IPS DF 19.7 (cell line): Measurements from ENCODE around the gene ZSCAN5A.
"Not testable (repeated sequence)": the region's sequence is repeated elsewhere in the genome, so short reads cannot be mapped to it uniquely, and the experiment has no call there.

Experiments used
- DNase-seq: peaks from one replicate; pipeline ENCODE4 v3.0.0-alpha.2; 2013; ENCODE audit warnings: low read depth, low spot score

Gene ZSCAN5A

GRCh38 chr19:56314381-56315076 lies at the start of gene ZSCAN5A:
Gene ZSCAN5A (minus strand): TSS chr19:56314839. CDS start chr19:56225046, 89,793 bp downstream.
- no peak for DNase-seq

GRCh38 chr19:56360841-56361240 lies 46.2 kb upstream of the ZSCAN5A start:
- no peak for DNase-seq

GRCh38 chr19:56356944-56357343 lies 42.3 kb upstream of the ZSCAN5A start:
- DNase-seq, result no peak

GRCh38 chr19:56355517-56355916 lies 40.9 kb upstream of the ZSCAN5A start:
- no peak for DNase-seq

- DNase-seq, result no peak
Observed at GRCh38 chr19:56351208-56351607, 36.6 kb upstream of the ZSCAN5A start.

GRCh38 chr19:56350416-56351045 lies 35.9 kb upstream of the ZSCAN5A start:
- DNase-seq, result no peak

- DNase-seq, result no peak
Observed at GRCh38 chr19:56348289-56348877, 33.7 kb upstream of the ZSCAN5A start.

GRCh38 chr19:56347163-56347778 lies 32.6 kb upstream of the ZSCAN5A start:
- DNase-seq, result no peak

GRCh38 chr19:56341948-56342347 lies 27.3 kb upstream of the ZSCAN5A start:
- no peak for DNase-seq

- not testable (repeated sequence) for DNase-seq
Observed at GRCh38 chr19:56339031-56339430, 24.4 kb upstream of the ZSCAN5A start.

GRCh38 chr19:56337077-56337476 lies 22.4 kb upstream of the ZSCAN5A start:
- not testable (repeated sequence) for DNase-seq

- not testable (repeated sequence) for DNase-seq
Observed at GRCh38 chr19:56335371-56335770, 20.7 kb upstream of the ZSCAN5A start.

GRCh38 chr19:56333506-56333905 lies 18.9 kb upstream of the ZSCAN5A start:
- no peak for DNase-seq

GRCh38 chr19:56332695-56333094 lies 18.1 kb upstream of the ZSCAN5A start:
- DNase-seq, result no peak

- no peak for DNase-seq
Observed at GRCh38 chr19:56324436-56324835, 9.8 kb upstream of the ZSCAN5A start.

- no peak for DNase-seq
Observed at GRCh38 chr19:56321989-56322440, 7.4 kb upstream of the ZSCAN5A start.

GRCh38 chr19:56321254-56321988 lies 6.8 kb upstream of the ZSCAN5A start:
- no peak for DNase-seq

GRCh38 chr19:56319991-56320390 lies 5.4 kb upstream of the ZSCAN5A start:
- no peak for DNase-seq

GRCh38 chr19:56317749-56318148 lies 3.1 kb upstream of the ZSCAN5A start:
- no peak for DNase-seq

GRCh38 chr19:56316728-56317127 lies 2.1 kb upstream of the ZSCAN5A start:
- DNase-seq, result no peak

GRCh38 chr19:56315077-56315828 lies 614 bp upstream of the ZSCAN5A start:
- DNase-seq, result peak; percentile 94
